Measurements from ENCODE around the gene BCL2L14.

The BCL2L14 gene

DNA sequence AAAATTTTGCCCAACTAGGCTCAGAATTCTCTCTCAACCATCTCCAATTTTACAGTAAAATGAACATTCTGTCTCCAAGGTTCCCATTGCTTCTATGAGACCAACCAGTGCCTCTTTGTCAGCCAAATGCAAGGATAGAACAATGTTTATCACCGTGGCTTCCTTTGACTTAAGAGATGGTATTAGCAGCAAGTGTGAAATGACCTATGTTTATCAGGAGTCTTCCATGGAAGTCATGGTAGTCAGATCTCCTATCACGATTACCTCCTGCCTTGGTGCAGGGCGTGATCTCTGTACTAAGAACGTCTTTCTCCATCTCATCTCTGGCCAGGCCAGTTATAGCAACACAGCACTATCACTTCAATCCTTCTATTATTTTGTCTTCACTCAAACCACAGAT is 6.1 kb upstream of the BCL2L14 start:
- no peak for DNase-seq

DNA sequence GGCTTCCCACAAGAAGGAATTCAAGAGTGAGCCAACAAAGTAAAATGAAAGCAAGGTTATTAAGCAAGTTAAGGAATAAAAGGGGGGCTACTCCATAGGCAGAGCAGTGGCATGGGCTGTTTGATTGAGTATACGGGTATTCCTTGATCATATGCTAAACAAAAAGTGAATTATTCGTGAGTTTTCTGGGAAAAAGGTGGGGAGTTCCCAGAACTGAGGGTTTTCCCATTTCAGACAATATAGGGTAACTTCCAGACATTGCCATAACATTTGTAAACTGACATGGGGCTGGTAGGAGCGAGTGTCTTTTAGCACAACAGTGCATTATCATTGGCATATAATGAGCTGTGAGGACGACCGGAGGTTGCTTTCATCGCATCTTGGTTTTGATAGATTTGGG is 2.0 kb upstream of the BCL2L14 start:
- DNase-seq = no peak

DNA sequence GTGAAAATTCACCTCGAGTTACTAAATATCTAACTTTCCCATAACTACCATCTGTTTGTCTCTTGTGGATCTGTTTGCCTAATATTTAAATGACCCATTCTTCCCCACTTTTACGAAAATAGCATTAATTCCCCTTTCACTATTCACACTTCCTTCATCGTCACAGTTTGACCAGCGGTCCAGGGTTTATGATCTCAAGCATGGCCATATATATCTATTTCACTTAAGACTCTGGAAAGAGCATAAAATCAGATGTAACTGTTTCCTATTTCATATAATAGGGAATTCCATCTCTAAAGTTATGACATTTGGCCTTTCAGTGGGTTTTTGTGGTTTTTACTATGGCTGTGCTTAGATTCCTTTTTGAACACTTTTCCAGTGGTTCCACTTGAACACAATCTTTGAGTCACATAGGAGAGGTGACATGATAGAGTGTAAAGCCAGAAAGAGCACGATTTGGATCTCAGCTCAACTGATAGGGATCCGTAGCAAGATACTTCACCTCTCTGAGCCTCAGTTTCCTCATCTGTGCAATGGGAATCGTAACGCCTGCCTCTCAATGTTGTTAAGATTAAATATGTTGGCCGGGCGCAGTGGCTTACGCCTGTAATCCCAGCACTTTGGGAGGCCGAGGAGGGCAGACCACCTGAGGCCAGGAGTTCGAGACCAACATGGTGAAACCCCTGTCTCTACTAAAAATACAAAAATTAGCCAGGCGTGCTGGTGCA is 754 bp upstream of the BCL2L14 start:
- no peak for DNase-seq

DNA sequence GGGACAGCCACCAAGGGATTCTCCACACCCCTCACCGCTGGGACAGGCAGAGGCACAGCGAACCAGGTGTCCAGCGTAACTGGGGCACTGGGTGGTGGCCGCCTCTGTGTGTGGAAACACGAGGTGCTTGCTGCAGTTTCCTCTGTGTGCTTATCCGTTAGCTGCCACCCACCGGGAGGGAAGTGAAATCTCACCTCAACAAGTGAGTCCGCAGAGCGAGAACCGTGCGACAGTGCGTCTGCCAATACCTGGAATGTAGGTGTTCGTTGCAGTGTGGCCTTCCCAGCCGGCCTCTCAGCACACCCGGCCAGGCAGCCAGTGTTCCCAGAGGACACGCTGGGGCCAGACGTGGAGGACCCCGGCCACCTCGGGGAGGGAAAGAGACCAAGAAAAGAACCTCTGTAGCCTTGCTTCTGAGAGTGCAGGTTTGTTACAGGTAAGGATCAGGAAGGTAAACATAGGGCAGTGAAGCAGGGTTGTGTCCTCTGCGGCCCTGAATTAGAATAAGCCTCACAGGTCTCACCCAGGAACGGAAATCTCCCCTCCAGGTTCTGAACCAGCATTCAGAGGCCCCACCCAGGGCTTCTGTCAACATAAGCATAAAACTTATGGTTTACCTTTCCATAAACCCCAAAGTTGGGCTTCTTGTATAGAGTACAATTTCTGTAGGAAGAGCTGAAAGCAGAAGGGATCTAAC is 1.5 kb downstream of the BCL2L14 start:
- DNase-seq = peak; percentile 43

GRCh38 chr12:12079291-12079690 is 8.6 kb downstream of the BCL2L14 start:
- DNase-seq = no peak

- DNase-seq = no peak
These were observed 11.2 kb downstream of the BCL2L14 start for GRCh38 chr12:12081836-12082497.

- DNase-seq = no peak
These were observed 12.9 kb downstream of the BCL2L14 start for GRCh38 chr12:12083688-12084087.

DNA sequence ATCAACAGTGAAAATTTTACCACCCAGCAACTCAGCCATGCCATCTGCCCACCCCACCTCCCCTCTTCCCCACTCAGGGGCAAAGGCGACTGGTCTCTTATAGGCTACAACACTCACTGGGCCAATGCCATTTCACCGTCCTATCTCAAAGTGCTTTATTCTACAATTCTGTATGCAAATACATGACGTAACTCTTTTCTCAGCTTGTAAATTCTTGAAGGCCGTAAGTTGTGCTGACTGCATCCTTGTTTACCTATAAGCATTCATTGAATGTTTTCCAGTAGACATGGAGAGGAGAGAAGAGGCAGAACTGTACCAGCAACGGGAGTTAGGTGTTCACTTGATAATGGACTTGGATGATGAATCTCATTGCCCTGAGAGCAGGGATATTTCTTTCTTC is 15.6 kb downstream of the BCL2L14 start:
- DNase-seq = no peak

- DNase-seq = no peak
These were observed 16.4 kb downstream of the BCL2L14 start for GRCh38 chr12:12086973-12087692.

- DNase-seq = no peak
These were observed 16.9 kb downstream of the BCL2L14 start for GRCh38 chr12:12087693-12088034.

- no peak for DNase-seq
These were observed 17.4 kb downstream of the BCL2L14 start for GRCh38 chr12:12088147-12088546.

DNA sequence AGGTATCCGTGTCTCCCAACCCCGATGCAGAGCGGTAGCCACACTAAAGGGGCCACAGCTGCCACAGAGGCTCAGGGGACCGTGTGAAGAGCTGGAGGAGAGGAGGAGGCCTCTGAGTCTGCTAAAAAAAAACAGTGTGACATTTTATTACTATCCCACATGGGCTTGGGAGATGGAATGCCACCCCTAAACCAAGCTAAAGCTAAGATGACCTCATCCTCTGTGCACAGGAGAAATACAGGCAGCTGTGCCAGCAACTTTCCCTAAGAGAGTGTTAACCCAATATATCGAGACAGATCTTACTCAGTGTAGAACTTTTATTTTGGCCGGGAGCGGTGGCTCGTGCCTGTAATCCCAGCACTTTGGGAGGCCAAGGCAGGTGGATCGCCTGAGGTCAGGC is 18.0 kb downstream of the BCL2L14 start:
- no peak for DNase-seq

DNA sequence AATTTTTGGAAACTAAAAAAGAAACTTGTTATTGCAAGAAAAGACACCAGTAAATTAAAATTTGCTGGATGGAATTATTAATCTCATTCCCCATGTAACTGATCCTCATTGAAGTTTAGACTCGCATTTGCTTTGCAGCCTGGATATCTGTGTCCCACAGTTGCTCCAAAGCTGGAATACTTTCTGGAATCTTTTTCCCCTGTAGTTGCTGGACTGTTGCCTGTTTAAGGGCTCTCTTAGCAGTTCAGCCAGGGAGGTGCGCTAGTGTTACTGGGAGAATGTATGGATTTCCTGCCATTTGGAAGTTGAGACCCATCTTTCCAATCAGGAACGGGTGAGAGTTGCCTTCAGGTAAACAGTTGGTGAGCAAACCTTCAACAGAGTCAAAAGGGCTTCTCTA is 20.3 kb downstream of the BCL2L14 start:
- no peak for DNase-seq

- DNase-seq = no peak
These were observed 21.4 kb downstream of the BCL2L14 start for GRCh38 chr12:12091977-12092663.

- DNase-seq = no peak
These were observed 23.7 kb downstream of the BCL2L14 start for GRCh38 chr12:12094481-12094880.

DNA sequence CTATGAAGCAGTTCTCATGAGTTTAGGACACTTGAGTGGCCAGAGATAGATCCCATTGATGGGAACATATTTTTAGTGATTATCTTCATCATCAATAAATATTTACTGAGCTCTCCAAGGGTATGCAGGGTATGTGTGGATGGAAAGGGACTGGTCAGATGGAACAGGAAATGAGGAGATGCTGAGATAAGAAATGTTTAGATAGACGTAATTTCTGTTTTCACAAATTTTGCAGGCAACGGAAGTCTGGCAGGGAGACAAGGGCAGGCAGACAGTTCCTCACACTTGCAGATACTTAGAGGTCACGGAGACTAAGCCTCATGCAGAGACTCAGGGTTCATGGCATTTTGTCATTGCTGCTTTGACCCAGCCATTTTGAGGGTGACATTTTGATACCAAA is 24.3 kb downstream of the BCL2L14 start:
- no peak for DNase-seq

DNA sequence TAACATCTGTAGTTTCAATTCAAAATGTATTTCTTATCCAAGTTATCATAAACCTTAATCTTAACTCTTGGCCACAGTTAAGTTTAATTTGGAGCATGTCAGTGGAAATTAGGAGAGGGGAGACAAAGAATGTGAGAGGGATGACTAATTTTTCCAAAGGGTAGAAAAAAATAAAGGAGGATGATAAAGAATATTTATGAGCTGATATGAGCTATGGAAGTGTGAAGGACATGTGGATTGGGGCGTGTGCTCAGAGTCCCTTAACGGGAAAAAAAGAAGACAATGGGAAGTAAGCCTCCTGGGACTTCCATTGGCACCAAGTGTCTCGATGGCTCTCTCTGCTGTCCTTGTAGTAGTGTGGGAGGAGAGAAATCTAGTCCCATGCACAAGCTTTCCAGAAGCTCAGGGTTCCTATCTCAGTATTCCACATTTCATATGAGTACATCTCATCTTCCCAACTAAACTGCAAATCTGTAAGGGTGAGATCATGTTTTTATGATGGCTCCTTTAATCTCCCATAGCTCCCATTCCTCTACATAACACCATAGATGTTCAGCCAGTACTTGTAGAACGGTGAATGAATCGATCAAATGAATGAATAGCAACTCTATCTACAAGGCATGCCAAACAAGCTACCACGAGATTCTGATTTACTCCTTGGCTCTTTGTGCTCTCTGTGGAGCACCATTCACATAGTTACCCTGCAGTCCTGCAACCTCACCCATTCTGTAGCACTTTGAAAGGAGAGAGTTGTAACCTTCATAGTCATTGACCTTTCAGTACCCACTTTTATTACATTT is 27.4 kb downstream of the BCL2L14 start:
- DNase-seq = no peak

DNA sequence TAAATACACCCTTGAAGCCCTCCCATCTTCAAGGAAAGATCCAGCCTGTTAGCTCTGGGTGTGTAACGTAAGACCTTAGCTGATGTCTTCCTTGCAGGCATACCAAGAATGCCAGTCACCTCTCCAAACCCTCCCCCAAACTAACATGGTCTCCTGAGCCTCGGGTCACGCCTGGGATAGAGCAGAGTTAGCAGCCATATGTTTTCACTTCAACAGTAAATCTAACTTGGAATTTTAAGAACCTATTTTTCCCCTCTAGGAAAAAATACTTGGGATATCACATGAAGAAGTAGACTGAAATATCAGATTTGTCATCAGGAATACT is 27.9 kb downstream of the BCL2L14 start:
- DNase-seq = no peak

DNA sequence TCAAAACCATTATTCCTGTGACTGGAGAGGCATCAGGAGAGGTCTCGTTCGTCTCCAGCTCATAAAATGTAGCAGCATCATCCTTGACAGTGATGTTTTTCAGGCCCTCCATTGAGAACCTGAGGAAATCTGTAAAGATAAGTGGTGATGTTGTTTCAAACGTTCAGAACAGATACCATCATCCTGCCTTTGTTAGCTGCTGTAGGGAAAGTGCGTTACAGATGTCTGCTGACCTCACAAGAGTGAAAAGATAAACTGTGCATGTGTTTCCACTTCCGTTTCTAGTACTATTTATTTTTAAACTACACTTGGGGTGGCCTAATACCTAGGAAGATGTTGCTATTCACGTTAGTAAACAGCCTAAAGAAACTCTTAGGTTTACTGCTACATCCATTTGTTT is 28.4 kb downstream of the BCL2L14 start:
- DNase-seq = no peak

DNA sequence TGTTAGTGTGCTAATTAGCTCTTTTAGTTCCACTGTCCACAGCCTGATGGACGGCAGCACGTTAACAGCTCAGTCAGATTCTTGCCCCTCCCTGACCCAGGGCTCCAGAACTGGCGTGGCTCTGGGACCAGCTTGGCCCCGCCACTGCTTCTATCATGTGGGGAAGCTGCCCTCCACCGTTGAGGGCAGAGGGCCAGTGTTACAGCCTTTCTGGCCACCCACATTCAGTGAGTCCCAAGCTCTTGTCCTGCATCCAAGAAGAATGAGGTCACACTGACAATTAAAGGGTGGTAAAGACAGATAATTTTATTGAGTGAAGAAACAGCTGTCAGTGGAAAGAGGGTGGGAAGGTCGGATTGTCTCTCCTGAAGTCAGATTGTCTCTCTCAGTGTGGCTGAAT is 36.9 kb downstream of the BCL2L14 start:
- DNase-seq = no peak

DNA sequence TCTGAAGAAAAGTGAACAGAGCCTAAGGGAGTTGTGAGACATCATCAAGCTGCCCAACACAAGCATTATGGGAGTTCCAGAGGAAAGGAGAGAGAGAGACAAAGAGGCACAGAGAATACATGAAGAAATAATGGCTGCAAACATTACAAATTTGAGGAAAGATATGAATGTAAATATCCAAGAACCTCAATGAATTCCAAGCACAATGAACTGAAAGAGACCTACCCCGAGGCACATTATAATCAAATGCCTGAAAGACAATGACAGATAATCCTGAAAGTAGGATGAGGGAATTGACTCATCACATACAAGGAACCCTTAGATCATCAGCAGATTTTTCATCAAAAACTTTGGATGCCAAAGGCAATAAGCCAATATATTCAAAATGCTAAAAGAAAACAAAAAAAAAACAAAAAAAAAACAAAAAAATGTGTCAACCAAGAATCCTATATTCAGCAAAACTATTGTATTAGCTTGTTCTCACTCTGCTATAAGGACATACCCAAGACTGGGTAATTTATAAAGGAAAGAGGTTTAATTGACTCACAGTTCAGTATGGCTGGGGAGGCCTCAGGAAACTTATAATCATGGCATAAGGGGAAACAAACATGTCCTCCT is 37.8 kb downstream of the BCL2L14 start:
- DNase-seq = no peak
